ENCODE data around the gene UBE2D1. TPM values are rescaled to one million over a fixed set of nuclear protein-coding genes. Genes with fewer than 3 reads are reported as not detected.

The UBE2D1 gene
- total RNA-seq, 1 experiment from 2014 or later: 21.0 TPM

- intact Hi-C loops (cut with micrococcal nuclease; ENCODE audit: unreplicated experiment) (no loop called here), in situ Hi-C loops (cut with HindIII; ENCODE audit: low pct_unique_long_range_greater_than_20kb, low sequenced_read_pairs) (no loop called here)
- no peaks in the 10 kb centered on the region for H3K27me3 ChIP-seq (ENCODE audit: control insufficient read depth, insufficient read depth, low read length)
- DNase-seq (ENCODE audit: low read depth, low spot score) (no peak), ATAC-seq (no peak)
- ChIA-PET CTCF (no interaction called here), POLR2A (no interaction called here)
- H3K4me3 ChIP-seq (ENCODE audit: low read depth in 2 of 2, low read length in 2 of 2): no peak overlapping the region
- no peaks in the 10 kb centered on the region for H3K36me3 ChIP-seq (ENCODE audit: control insufficient read depth, insufficient read depth, low read length)
- H3K4me1 ChIP-seq (ENCODE audit: control insufficient read depth, insufficient read depth, low read length): no peaks in the 10 kb centered on the region
- no TSS peak for BruUV-seq (replicated peaks)
- no peak overlapping the region for H3K27ac ChIP-seq (ENCODE audit: low read length)
- TF ChIP-seq POLR2AphosphoS5 (IDR thresholded peaks at IDR 0.05; ENCODE audit: low read depth, low read length): no peak
- no peaks in the 10 kb centered on the region for H3K9me3 ChIP-seq (ENCODE audit: control insufficient read depth, insufficient read depth, low read depth, low read length)
These were observed 40.8 kb upstream of the UBE2D1 start for GRCh38 chr10:58293989-58294388.

- DNase-seq (ENCODE audit: low read depth, low spot score) (peak; percentile 35), ATAC-seq (peak; percentile 95)
- intact Hi-C loops (cut with micrococcal nuclease; ENCODE audit: unreplicated experiment) (no loop called here), in situ Hi-C loops (cut with HindIII; ENCODE audit: low pct_unique_long_range_greater_than_20kb, low sequenced_read_pairs) (no loop called here)
- Histone ChIP-seq H3K36me3 (ENCODE audit: control insufficient read depth, insufficient read depth, low read length) (no peaks in the 10 kb centered on the region), H3K9me3 (ENCODE audit: control insufficient read depth, insufficient read depth, low read depth, low read length) (no peaks in the 10 kb centered on the region), H3K4me3 (ENCODE audit: low read depth in 2 of 2, low read length in 2 of 2) (no peak overlapping the region), H3K27me3 (ENCODE audit: control insufficient read depth, insufficient read depth, low read length) (0 out of 2 replicates have a peak, but pooled peaks cover 2% of the 10 kb centered on the region), H3K4me1 (ENCODE audit: control insufficient read depth, insufficient read depth, low read length) (no peaks in the 10 kb centered on the region), H3K27ac (ENCODE audit: low read length) (no peak overlapping the region)
- no peak for TF ChIP-seq TCF7L2 (IDR thresholded peaks at IDR 0.05; ENCODE audit: low read depth, low read length)
- peak; percentile 85 for TF ChIP-seq CTCF (IDR thresholded peaks at IDR 0.05)
- ChIA-PET POLR2A (no interaction called here), CTCF (no interaction called here)
- no TSS peak for BruUV-seq (replicated peaks)
These were observed 35.2 kb upstream of the UBE2D1 start for GRCh38 chr10:58299580-58299979.

GRCh38 chr10:58300676-58301075 lies 34.1 kb upstream of the UBE2D1 start:
- CTCF ChIA-PET: no interaction called here

More at GRCh38 chr10:58300676-58301075, 34.1 kb upstream of the UBE2D1 start:
- POLR2A ChIA-PET: no interaction called here
- no peak overlapping the region for H3K27ac ChIP-seq (ENCODE audit: low read length)
- H3K36me3 ChIP-seq (ENCODE audit: control insufficient read depth, insufficient read depth, low read length): no peaks in the 10 kb centered on the region
- no peak for DNase-seq (ENCODE audit: low read depth, low spot score)
- BruUV-seq (replicated peaks): no TSS peak
- in situ Hi-C loops (cut with HindIII; ENCODE audit: low pct_unique_long_range_greater_than_20kb, low sequenced_read_pairs) (no loop called here), intact Hi-C loops (cut with micrococcal nuclease; ENCODE audit: unreplicated experiment) (loop anchor here (5.0 to 10.0 kb wide), 2 partner anchors 97 to 214 kb away; partner anchors contain the start of gene BICC1)
- no peak overlapping the region for H3K4me3 ChIP-seq (ENCODE audit: low read depth in 2 of 2, low read length in 2 of 2)
- H3K27me3 ChIP-seq (ENCODE audit: control insufficient read depth, insufficient read depth, low read length): 0 out of 2 replicates have a peak, but pooled peaks cover 2% of the 10 kb centered on the region
- TF ChIP-seq SIN3A (IDR thresholded peaks at IDR 0.05; ENCODE audit: borderline replicate concordance, insufficient read depth, low read depth, low read length) (no peak), CTCF (IDR thresholded peaks at IDR 0.05) (no peak), TCF7L2 (IDR thresholded peaks at IDR 0.05; ENCODE audit: low read depth, low read length) (no peak)
- H3K4me1 ChIP-seq (ENCODE audit: control insufficient read depth, insufficient read depth, low read length): no peaks in the 10 kb centered on the region
- H3K9me3 ChIP-seq (ENCODE audit: control insufficient read depth, insufficient read depth, low read depth, low read length): no peaks in the 10 kb centered on the region
- ATAC-seq: no peak

Measured in Panc1 (cell line).